ENCODE data around the gene ERAP2.

DNA sequence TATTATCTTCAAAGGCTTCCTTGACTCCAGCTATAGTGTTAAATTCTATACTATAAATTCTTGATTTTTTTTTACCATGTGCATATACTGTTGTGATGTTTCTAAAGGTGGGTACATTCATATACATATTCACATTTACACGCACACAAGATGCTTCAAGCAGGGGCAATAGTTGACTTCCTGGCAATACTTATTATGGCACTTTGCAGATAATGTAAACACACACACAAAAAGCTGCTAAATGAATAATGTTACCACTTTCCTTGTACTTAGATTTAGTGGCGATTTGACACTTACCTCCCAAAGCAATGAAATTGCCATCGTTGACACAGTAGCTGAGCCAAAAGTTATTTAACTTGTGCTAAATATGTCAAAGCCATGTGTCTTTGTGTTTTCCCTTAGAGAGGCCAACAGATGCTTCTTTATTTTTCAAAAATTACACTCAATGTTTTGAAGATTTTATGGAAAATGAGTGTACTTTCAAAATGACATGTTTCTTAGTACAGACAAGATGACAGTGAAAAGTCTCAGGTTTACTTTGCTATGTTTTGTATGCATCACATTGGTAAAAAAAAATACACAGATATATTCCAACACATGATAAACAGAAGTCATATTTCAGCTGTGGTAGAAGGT is 12.2 kb upstream of the ERAP2 start:
- TF ChIP-seq, protein P1, sequence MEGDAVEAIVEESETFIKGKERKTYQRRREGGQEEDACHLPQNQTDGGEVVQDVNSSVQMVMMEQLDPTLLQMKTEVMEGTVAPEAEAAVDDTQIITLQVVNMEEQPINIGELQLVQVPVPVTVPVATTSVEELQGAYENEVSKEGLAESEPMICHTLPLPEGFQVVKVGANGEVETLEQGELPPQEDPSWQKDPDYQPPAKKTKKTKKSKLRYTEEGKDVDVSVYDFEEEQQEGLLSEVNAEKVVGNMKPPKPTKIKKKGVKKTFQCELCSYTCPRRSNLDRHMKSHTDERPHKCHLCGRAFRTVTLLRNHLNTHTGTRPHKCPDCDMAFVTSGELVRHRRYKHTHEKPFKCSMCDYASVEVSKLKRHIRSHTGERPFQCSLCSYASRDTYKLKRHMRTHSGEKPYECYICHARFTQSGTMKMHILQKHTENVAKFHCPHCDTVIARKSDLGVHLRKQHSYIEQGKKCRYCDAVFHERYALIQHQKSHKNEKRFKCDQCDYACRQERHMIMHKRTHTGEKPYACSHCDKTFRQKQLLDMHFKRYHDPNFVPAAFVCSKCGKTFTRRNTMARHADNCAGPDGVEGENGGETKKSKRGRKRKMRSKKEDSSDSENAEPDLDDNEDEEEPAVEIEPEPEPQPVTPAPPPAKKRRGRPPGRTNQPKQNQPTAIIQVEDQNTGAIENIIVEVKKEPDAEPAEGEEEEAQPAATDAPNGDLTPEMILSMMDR (IDR thresholded peaks at IDR 0.05): no peak
- no peak for TF ChIP-seq POLR2AphosphoS5 (IDR thresholded peaks at IDR 0.05)
- no peak for TF ChIP-seq POLR2A (IDR thresholded peaks at IDR 0.05)
